ENCODE measurements around the gene LTB4R.

The LTB4R gene

DNA sequence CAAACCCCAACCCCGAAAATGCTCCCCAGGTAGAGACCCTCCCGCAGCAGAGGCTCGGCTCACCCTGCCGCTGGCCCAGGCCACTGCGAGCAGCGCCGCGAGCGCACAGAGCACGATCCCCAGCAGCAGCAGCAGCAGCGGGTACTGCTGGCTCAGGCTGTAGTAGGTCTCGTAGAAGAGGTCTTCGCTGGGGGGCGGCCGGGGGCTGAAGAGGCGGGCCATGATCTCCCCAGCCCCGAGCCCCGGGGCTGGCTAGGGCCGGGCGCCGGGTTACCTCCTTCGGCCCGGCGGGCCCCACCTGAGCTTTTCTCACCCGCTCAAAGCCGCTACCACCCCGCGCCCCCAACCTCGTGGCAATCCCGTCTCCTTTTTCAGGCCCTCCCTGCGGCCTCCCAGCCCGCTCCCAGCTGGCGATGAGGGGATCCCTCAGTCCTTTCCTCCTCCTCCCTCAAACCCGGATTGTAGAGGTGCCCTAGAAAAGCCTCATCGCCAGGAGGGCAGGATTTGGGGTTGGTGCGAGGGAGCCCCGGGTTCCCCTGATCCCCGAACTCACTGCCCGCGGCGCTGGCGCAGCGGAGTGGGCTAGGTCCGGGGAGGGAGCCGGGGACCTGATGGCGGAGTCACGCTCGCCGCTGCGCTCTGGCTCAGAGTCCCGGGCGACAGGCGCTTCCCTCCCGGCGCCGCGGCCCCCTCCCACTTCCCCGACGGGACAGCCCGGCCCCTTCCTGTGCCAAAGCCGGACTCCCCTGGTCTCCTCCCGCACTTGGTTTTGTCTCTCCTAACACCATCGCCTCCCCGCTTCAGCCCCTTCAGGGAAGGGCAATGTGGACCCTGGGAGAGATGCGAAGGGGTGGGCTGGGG lies 23.4 kb downstream of the LTB4R start, which contains the start of gene ADCY4:
ADCY4 (minus strand) TSS at position 641 of the 861 bp plus-strand sequence; CDS start at position 222, 419 bp downstream.
- peak; percentile 39 for DNase-seq (ENCODE audit: low spot score)
- TF ChIP-seq CTCF (IDR thresholded peaks at IDR 0.05; ENCODE audit: extremely low read depth, missing control alignments): no peak

DNA sequence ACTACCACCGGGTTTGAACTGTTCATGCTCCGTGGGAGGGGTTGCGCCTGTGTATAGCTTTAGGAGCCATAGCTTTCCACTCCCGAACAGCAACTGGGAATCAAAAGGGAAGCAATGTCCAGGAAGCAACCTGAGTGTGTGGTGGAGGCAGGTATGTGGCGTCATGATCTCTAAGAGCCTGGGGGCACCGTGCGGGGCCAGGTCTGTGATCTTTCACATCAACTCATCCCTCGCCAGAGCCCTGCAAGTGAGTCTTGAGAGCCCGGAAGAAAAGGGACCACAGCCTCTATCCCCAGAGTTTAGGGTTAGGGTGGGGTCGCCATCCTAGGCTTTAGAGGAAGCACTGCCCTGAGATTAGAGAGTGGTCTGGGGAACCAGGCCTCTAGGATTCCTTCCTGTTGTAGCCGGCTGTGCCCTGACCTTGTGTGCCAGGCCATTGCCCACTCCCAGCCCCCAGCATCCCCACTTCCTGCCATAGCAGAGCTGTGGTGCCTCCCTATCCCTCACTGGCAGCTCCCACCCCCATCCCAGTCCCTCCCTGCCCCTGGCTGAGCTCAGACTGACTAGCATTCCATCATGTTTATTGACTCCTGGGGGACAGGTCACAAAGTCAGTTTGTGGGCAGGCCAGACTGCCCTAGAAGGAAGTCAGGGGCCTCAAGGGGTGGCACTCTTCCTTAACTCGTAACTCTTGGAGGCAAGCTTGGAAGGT lies 24.3 kb downstream of the LTB4R start:
- TF ChIP-seq CTCF (IDR thresholded peaks at IDR 0.05; ENCODE audit: extremely low read depth, missing control alignments): no peak
- peak; percentile 6 for DNase-seq (ENCODE audit: low spot score)

DNA sequence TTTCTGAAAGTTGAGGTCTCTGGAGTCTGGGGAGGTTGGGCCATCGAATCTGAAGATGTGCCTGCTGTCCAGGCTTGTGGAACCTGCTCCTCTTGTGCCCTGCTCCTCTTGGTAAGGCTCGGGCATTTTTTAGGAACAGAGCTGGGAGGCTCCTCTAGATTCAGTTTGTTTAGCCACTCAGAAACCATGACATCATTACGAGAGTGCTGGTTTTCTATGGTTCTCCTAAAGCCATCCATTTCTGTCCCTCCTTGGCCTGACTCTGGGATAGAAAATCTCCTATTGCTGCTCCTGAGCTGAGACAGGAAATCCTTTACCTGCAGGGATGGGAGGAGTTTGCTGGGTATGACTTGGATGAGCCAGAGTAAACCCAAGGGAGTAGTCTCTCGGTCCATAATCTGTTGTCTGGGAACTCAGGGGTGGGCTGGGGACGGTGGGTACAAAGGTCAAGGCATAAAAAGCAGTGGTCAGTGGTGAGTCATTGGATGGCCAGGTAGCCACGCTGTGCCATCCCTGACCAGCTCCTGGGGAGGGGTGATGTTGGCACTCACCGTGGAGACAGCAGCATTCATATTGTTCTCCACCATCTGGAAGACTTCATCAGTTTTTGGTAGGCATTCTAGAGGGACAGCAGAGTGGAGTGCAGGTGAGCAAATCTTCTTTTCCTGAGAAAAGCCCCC lies 26.0 kb downstream of the LTB4R start:
- no peak for DNase-seq (ENCODE audit: low spot score)
- no peak for TF ChIP-seq CTCF (IDR thresholded peaks at IDR 0.05; ENCODE audit: extremely low read depth, missing control alignments)

DNA sequence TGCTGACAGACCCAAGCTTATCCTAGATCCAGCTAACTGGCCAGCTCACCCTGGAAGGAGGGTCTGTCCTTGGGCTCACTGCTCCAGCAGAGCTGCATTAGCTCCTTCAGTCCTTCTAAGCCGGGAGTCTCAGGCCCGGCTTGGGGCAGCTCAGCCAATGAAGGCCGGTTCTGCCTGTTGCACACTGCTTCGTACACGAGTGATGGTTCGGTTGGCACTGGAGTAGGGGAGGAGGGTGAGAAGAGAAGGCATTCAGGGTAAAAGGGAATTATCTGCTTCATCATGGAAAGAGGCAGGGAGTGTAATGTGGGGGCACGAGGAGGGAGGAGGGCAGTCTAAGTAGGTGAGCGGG lies 26.5 kb downstream of the LTB4R start:
- no peak for TF ChIP-seq CTCF (IDR thresholded peaks at IDR 0.05; ENCODE audit: extremely low read depth, missing control alignments)
- DNase-seq (ENCODE audit: low spot score): no peak

DNA sequence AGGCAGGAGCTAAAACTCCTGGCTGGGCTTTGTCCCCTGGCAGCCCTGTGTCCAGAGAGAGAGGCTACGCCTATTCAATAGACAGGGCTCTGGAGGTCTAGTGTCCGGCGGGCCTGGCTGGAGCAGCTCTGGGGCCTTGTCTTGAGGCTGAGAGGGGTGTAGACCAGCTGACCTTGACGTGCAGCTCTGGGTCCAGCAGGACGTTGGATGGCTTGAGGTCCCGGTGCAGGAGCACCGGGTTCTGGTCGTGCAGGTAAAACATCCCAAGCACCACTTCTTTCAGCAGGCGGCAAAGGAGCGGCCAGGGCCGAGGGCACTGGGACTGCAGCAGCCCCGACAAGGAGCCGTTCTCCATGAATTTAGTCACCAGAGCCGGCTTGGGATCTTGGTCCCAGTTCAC lies 27.5 kb downstream of the LTB4R start:
- no peak for DNase-seq (ENCODE audit: low spot score)
- TF ChIP-seq CTCF (IDR thresholded peaks at IDR 0.05; ENCODE audit: extremely low read depth, missing control alignments): no peak

DNA sequence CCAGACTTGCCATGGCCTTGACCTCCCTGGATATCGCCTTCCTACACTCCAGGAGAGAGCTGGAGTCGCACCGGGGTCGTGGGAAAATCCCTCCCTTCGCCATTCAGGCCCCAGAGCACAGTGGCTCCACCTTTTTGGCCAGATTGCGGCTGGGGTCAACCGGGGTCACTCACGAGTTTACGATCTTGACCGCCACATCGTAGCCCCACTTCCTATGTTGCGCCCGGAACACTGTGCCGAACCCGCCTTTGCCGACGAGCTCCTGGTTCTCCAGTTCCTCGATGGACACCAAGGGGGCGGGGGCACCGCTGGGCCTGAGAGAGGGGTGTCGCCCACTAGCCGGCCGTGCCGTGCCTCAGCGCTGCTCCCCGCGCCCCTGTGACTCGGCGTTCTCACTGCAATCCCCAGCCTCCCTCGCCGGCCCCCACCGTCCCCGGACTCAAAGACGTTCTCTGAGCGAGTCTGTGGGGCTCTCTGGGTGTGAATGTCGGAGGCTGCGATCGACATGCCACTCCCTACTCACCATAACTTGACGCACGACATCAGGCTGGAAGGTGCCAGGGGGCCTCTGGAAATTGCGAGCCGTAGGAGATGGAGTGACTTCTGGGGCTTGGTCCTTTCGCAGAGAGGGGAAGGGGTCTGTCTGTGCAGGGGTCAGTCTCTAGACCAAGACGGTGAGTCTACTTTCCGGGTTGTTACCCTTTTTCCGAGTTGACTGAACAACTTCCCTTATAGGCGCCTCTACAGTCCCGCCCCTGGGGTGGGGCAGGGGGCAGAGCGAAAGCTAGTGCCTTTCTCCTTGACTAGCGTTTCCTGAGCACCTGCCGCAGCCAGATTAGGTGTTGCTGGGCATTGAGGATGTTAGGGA lies 28.2 kb downstream of the LTB4R start, which contains the start of gene RIPK3:
RIPK3 (minus strand) TSS at position 708 of the 868 bp plus-strand sequence; CDS start at position 543, 165 bp downstream.
- no peak for TF ChIP-seq CTCF (IDR thresholded peaks at IDR 0.05; ENCODE audit: extremely low read depth, missing control alignments)
- peak; percentile 82 for DNase-seq (ENCODE audit: low spot score)
